ENCODE measurements around the gene TACC2.

TACC2 gene

DNA sequence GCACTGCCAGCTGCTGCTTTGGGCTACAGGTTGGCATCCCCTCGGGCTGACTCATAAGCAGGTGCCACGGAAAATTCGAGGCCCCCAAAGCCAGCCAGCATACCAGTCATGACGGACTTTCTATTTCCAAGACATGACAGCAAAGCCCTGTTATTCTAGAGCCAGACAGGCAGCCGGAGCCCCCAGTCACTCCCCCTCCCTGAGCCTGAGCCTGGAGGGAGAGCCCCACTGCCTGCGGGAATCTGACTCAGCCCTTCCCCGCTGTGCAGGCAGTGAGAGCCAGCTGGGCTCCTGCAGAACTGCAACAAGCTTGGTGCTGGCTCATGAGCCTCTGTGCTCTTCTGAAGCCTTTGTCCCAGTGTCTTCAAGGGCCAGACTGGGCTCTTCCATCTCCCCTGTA is 297.9 kb downstream of the TACC2 start:
- no peak for DNase-seq

DNA sequence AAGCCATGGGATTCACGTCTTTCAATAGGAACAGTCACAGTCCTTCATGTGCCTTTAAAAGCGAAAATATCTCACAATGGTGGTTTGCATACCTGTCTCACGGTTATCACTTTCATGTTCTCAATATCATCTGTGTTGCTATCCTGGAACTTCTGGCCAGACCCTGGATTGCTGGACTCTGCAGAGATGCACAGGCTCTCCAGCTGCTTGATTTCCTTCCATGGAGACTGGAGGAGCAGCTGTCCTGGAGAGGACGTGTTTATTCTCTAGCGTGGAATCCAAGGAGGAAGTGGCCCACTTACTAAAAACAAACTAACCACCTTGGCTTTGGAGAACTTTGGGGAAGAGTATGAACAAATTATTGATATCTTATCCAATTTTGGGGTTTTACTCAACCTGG is 298.6 kb downstream of the TACC2 start:
- no peak for DNase-seq

DNA sequence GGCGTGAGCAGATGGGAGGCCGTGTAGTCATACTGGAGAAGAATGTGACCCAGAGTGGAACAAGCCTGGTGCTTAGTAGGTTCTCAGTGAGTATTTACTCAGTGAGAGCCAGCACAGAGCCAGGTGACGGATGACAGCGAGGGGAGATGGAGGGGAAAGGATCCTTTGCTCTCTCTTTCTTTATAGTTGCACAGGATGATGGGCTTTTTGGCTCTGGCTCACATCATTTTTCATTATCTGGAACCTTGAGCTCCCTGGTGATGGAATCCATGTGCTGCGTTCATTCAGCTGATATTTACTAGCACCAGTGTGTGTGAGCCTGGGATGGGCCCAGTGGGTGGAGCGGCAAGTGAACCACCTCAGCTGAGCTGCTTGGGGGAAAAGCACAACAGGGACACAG is 299.3 kb downstream of the TACC2 start:
- no peak for DNase-seq

DNA sequence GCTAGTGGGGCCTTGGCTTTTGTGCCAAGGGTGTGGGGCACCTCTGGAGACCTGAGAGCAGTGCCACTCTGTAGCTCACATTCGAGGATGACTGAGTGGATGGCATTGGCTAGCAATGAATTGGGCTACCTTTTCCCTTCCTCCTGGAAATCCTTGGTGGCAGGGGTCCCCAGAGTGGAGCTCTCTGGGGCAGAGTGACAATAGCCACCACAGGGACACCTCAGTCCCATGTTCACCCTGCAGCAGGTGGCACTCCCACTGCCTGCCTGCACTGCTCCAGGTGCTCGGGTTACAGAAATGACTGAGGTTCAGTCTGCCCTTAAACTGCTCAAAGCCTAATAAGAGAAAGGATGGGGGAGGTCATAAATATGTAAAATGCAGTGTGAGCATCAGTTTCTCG is 300.0 kb downstream of the TACC2 start:
- no peak for DNase-seq

DNA sequence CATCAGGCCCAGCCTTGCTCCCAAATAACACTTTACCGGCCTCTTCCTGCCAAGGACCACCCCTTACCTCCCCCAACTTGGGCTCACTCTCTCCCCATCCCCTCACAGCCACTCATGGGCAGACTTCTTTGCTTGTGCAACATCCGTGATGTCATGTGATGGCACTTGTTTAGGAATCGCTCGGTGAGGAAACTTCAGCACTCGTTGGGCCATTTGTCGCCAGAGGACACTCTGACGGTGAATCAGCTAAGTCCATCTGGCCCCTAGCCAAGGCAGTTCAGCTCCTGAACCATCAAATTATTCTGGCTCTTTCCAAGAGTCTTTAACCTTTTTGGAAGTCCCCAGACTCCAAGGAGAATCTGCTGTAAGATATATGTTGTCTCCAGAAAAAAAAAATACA is 301.4 kb downstream of the TACC2 start:
- no peak for DNase-seq

DNA sequence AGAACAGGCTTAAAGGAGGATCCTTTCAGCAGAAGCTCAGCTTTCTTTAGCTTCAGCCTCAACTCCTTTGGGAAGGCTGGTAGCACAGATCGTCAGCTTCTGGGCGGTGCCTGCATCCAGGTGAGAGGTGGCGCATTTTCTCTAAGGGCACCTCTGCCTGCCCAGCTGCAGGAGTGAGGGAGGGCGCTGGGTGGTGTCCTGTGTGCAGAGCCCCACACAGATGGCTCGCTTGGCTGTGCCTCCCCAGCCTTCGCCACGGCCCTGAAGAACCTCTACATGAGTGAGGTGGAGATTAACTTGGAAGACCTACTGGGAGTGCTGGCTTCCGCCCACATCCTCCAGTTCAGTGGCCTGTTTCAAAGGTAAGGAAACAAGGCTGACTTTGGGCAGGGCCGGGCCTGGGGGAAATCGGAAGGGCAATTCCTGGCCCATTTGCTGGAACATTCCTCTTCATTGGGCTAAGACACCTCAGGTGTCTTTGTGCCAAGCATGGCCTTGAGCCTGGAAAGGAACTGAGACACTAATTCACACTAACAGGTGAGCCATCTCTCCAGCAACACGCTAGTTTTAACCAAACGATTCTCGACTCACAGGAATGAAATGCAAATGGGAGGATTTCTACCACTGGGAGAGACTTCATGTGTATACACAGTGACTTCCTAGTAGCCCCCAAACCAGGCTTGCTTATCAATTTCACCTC is 302.0 kb downstream of the TACC2 start:
- no peak for DNase-seq

DNA sequence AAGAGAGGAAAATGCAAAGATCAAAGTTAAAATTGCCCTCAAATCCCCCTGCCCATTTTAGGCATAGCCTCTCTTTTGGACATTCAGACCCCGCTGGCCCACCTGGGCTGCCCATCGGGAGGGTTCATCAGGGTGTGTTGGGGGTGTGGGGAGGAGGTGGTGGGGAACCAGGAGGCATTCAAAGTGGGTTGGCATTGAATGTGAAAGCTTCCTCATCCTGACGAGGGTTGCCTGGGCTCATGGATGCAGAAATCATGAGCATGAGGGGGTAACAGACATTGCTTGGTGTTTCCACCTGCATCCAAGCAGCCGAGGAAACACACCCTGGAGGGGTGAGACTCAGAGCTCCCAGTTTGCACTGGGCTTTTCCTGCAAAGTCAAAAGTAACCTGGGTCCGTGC is 302.8 kb downstream of the TACC2 start:
- DNase-seq: no peak

DNA sequence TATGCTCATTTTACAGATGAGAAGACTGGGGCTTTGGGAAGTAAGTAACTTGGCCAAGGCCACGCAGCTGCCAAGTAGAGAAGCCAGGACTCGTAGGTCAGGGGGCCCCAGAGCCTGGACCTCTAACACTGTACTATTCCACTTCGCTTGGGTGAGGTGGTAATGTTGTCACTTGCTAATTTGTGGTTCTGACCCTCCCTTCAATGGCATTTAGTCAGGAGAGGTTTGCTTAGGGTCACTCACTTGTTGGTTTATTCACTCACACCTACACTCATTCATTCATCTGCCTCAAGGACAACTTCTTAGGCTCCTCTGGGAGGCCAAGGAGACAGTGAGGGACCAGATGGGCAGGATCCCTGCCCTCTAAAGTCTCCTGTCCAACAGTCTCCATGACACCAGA is 303.4 kb downstream of the TACC2 start:
- DNase-seq: no peak

DNA sequence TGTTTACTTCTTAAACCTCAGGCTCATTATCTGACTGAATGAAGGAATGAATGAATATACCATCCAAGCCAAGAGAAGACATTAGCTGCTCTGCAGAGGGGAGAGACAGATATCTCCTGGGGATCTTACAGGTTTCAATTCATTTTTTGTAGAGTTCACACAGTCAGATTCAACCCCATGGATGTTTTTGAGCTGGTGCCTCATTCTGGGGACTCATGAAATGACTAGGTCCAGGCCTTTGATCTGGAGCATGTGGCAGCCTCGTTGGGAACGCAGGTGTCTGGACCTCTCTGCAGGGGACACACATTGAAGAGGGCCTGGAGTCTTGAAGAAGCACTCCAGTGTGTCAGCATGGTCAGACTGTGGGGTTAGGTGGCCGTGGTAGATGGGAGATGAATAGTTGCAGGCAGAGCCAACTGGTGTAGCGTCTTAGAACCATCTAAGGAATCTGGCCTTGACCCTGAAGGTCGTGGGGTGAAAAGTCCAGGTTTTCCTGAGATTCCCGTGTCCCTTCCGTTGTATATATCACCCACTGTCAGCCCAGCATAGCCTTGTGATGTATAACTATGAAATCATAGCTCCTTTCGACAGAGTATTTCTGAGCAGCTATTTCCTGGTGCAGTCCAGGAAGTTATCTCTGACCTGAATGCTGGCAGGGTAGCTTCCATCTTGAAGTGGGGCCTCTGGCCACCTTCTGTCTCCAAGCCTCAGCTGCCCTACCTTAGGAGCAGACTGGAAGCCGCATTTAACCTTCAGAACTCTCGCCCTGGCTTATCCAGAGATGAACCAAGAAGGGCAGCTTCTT is 304.4 kb downstream of the TACC2 start:
- no peak for DNase-seq

DNA sequence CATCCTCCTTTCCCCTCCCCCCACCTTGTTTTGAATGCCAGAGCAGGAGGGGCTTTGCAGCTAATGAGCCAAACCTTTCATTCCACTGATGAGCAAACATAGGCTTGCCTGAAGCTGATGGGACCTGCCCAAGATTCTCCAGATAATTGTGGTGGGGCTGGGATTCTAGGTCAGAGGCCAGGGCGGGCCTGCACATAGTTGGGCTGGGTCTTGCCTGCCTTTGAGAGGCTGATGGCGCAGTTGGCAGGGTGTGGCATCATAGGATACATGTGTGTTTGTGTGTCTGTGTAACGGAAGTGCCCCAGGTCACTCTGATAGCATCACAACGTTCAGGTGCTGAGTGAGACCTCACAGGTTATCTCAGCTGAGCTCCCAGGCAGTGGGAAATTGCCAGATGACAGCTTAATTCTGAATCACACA is 305.0 kb downstream of the TACC2 start:
- no peak for DNase-seq

DNA sequence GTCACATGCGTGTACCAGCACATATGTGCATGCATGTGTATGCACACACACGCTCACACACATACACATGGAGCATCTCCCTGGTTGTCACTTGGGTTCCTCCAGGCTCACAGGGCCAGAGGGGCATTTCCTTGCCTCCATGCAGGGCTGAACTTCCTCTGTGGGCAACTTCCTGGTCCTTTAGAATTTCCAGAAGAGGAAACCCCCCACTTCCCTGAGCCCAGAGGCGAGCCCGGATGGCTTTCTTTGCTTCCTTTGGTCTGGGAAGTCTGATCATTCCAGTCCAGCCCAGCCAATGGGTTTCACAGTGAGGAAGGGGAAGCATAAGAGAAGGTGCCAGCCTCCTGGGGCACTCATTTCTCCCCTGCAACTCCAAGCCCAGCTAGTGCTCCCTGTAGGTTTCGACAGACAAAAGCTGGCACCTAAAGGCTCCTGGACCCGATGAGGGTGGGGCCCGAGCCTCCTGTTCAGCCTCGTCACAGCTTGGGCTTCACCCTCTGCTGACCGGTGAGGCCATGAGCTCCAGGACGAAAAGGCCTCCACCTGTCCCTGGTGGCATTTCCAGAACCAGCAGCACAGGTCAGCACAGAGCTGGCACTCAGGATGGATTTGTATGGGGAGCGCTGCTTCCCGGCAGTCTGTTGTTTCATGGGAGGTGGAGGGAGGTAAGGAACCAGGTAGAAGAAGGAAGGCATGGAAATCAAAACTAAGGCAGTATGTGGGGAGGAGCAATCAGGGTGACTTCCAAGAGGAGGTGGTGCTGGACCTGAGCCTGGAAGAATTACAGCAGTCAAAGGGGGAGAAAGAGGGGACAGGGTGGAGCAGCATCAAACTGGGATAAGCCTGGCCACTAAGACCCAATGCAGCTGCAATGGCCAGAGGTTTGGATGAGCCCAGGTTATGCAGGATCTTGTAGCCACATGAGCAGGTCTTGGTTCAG is 305.8 kb downstream of the TACC2 start:
- DNase-seq: no peak

DNA sequence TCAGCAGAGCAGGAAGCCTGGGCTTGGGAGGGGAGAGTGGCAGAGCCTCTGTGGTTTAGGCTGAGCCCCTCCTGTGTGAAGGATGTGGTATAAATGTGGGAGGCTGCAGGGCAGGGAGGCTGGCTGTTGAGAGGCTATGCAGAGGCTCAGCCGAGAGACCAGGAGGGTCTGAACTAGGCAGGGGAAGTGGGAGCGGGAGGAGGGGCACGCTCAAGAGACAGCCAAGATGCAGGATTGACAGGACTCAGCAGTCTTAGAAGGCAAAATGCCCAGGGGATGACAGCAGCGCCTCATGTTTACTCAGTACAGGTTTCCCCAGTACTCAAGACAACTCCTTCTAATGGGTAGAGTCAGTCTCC is 306.5 kb downstream of the TACC2 start:
- DNase-seq: no peak

DNA sequence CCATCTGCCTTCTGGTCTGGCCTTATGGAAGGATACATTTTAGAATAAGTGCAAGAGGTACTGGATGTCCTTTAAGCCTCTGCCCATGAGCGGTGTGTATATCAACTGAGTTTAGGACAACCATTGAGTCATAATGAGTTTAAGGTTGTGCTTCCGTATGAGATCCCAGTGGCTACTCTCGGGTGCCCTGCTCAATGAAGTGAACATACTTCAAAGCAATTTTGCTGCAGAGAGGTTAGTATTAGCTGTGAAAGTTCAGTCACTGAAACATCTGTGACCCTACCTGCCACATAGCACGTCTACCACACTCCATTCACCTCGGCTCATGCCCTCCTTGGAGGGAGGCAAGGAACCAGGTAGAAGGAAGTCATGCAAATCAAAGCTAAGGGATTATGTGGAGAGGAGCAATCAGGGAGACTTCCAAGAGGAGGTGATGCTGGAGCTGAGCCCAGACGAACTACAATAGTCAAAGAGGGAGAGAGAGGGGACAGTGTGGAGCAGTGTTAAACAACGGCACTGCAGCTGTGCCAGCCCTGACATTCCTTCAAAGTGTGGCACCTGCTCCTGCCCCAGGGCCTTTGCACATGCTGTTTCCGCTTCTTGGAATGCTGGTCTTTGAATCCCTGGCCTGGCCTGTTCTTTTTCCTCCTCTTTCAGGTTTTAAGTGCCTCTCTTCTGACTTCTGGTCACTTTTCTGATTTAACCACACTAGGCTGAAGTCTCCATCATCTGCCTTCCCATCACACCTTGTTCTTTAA is 307.6 kb downstream of the TACC2 start:
- DNase-seq: no peak

DNA sequence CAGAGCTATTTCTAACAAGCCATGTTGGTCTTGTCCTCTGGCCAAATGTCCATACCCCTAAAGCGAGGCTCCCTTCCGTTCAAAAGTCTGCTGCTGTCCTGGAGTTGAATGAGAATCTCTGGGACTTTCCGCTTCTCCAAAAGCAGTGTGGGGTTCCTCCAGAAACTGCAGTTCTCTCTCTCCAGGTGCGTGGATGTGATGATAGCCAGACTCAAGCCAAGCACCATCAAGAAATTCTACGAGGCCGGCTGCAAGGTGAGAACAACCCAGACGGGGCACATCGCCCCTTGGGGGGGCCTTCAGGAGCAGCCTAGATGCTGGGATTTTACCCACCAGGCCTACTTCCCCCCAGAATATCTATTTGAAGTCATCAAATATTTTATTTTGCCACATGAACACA is 308.6 kb downstream of the TACC2 start:
- no peak for DNase-seq

DNA sequence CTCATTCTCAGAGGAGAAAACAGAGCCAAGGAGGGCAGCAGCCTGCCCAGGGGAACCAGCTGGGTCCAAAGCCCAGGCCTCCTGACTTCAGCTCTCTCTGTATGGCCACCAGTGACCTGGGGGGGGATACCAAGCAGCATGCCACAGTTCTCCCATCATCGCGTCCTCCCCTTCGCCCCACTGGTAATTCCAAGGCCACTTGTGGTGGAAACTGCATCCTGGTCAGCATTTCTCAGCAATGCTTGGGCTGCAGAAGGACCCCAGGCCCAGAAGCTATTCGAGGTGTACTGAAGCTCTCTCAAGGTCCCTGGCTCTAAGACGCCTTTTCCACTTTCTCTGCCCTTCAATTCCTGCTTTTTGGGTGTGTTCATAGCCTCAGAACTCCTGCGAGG is 309.2 kb downstream of the TACC2 start:
- DNase-seq: no peak

DNA sequence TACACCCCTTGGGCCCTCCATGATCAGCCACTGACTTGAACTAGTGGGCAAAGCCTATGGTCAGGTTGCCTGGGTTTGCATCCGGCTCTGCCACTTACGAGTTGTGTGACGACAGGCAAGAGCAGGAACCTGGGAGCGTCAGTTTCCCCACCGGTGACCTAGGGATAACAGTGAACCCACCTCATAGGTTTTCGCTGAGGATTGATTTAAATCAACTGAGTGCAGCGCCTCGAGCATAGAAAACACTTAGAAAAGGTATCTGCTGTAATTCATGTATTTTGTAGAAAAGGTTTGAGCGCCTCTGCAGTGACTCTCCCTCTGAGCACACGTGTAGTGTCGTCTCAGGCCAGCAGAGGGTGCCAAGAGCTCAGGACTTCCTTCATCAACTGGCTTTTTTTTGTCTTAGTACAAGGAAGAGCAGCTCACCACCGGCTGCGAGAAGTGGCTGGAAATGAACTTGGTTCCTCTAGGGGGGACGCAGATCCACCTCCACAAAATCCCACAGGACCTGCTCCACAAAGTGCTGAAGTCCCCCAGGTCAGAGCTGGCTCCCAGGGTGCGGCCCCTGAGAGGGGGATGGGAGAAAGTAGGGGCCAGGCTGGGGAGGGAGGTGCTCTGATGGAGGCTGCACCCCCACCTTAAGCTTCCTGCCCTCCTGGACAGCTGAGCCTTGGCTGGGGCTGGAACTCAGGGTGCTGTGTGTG is 309.8 kb downstream of the TACC2 start:
- peak; percentile 13 to 64 (median 43) for DNase-seq

DNA sequence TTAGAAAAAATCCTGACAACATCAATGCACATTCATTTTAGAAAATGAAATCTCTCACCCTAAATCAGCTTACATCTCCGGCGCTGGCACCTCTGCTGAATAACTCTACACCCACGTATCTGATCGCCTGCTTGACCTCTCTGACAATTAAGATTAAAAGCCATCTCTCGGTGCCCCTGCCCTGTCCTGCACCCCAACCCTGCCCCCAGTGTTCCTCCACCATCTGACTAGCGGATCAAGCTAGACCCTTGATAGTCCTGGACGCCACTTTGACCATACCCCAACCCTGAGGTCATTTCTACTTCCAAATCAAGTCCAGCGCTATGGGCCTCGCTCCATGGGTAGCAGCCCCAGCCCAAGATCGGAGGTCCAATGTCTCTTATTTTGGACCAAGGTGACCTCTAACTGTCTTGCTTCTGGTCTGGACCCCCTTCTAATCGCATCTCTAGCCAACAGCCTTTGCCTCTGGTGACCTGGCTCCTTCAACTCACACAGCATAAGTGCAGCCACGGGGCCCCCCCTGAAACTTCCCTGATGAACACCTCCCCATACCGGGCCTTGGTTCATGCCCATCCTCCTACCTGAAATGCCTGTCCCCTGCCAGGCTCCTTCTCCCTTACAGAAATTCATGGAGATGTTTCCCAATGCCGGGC is 310.6 kb downstream of the TACC2 start:
- DNase-seq: no peak

DNA sequence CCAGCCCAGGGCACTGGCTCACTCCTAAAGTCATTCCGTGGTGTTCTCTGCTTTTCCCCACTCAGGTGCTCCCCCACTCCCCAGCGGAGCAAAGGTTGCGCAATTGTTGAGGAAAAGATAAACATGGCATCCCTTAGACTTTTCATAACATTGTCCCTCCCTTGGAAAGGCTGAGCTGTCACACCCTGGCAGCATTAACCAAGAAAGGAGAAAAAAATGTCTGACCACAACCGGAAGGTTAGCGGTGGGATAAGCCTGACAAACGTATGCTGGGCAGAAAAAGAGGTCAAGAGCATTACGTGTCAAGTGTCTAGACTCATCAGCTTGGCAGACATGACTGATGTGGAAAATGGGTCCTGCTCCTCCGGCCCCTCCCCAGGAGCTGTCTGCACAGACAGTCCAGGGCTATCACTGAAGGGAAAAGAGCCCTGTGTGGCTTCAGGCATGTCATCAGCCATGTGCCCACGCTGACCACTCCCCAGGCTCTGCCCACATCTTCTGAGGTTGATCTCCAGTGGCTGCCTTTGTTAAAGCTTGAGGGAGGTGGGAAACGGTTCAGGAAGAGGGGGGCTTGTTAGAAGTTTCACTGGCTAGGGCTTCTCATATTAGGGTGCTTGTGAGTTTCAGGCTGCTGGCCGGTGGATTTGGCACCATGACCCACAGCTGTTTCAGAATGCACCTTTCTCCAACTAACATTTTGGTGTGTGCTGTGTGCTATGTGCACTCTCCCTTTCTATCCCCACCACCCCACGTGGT is 312.3 kb downstream of the TACC2 start:
- no peak for DNase-seq

DNA sequence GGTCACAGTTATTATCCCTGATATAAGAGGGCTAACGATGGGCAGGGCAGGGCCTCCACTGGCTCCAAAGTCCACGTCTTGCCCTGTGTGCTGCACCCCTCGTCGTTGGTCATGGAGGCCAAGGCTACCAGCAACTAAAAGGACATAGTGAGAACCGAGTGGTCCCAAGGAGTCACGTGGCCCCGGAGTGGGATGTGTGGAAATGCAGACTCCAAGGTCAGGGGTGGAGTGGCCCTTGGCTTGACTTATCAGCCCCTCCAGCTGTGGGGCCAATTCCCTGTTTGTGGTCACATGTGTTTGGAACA is 312.8 kb downstream of the TACC2 start:
- no peak for DNase-seq

DNA sequence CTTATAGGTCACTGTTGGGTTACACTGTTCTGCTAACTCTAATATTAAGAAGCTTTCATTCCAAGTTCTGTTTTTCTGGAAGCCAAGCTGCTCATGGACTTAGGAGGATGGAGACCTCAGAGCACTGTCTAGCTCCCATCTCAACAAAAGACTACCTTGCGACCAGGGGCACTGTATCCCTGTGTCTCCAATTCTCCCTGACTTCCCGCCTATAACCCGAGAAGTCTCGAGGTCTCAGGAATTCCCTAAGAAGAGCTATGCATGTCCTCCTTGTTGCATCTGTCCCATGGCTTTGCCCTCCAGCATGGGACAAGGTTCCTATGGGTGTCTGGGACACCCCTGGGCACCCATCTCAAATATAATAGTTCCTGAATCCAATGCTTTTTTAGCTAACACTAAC is 313.4 kb downstream of the TACC2 start:
- no peak for DNase-seq

Measured in stimulated activated naive CD4-positive, alpha-beta T cell (primary cell).